UCSD-AML1 (cell line): ENCODE data around the gene HSDL1.
A peak's percentile ranks its signal among the peaks of the same experiment; 100 is the strongest.
"Not testable (repeated sequence)": the region's sequence is repeated elsewhere in the genome, so short reads cannot be mapped to it uniquely, and the experiment has no call there.

ENCODE experiments used
- DNase-seq: peaks from one replicate; lab custom pipeline; 2025; ENCODE audit not compliant: unreplicated experiment; lab: John Stamatoyannopoulos, UW

The HSDL1 gene

DNA sequence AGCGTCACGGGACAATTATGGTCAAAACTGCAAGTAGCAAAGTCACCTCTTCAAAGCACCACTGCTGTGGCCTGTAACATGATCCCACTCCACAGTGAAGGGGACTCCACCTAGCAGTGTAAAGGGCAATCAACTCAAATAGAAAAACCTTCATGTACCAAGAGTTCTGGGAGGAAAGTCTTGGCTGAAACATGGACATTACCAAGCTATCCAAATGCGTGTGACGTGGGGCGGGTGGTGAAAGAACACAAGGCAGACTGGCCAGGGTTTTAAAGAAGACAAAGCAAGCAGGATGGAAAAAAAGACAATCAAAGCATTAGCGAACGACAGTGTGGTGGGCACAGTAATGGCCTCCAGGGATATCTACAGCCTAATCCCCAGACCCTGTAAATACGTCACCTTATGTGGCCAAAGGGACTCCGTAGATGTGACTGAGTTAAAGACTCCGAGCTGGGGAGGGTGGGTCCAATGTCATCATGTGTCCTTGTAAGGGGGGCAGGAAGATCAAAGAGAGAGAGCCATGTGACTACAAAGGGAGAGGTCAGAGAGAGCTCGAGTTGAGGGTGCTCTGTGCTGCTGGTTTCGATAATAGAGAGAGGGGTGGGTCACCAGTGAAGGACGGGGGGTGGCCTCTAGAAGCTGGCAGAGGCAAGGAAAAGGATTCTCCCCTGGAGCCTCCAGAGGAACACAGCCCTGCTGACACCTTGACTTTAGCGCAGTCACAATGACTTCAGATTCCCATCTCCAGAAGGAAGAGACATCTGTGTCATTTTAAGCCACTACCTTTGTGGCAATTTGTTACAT is 6.0 kb downstream of the HSDL1 start:
- DNase-seq: no peak

DNA sequence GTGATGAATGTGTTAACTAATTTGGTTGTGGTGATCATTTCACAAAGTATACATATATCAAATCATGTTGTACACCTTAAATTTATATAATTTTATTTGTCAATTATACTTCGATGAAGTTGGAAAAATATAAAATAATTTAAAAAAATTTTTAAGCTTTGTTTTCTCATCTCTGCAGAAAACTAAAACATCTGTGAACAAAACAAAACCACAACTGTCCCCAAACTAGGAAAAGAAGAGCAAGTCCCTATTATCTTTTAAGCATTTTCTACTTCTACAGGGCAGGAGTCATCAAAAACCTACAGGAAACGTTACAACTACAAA is 6.5 kb downstream of the HSDL1 start:
- DNase-seq: no peak

DNA sequence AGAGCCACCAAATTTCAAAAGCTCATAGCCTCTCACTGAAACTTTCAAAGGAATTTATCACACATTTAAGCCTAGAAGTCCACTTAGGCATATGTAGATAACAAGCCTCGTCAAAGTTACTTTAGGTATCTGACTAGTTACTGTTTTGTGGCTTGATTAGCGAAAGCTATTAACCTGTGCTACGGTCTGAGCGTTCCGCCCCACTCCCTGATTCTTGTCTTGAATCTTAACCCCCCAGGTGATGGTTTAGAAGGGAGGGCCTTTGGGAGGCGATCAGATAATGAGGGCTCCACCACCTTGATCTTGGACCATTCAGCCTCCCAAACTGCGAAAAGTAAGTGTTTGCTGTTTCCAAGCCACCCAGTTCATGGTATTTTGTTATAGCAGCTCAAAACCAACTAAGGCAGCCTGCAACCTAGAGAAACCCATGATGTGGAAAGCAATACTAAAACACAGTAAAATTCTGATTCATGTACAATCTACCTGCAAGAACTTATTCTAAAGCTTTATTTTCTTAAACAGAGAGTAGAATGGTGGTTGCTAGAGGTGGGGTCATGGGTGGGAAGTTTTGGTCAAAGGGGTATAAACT is 7.1 kb downstream of the HSDL1 start:
- no peak for DNase-seq

DNA sequence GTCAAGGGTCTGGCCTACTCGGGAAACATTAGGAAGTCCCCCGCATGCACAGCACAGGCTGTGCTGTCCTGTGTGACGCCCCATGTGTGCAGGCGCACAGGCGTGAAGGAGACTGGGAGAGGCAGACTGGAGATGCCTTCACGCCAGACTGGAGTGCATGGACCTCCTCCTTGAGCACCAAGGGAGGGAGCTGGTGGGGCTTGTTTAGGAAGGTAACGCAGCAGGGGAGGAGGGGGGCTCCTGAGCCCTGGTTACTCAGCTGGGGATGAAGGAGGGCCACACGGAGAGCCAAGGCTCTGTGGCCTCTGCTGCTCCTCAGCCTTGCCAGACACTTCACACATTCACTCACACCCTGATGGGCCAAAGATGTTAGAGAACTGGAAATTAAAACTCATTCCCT is 7.7 kb downstream of the HSDL1 start:
- DNase-seq: no peak

DNA sequence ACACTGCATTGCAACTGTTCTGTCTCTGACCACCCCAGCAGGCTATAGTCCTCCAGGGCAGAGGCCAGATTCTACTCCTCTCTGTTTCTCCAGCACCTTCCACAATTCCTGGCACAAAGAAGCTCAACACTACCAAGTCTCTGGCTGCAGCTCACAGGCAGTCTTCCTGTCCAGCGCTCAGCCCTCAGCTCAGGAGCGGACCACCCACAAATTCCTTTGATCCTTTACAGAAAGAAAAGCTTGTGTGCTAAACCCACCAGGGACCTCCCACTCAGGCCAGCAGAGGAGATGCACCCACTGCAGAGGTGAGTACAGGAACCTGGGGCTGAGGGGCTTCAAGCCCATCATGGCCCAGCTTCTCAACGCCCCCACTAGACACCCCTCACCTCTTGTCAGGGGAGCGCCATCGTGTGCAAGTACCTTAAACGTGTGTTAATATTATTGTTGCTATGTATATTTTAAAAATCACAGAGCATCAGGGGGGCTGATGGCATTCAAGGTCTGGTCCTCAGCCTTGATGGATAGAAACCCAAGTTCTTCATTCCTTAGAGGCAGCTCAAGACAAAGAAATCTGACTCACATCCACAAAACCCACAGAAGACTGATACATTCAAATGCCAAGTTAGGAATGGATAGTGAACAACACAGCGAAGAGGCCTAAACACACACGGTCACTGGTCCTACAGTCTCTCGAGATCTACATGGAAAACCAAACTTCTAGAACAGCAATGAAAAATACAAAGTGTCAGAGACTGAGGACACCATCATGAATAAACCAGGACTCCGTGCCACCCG is 8.4 kb downstream of the HSDL1 start:
- DNase-seq: no peak

DNA sequence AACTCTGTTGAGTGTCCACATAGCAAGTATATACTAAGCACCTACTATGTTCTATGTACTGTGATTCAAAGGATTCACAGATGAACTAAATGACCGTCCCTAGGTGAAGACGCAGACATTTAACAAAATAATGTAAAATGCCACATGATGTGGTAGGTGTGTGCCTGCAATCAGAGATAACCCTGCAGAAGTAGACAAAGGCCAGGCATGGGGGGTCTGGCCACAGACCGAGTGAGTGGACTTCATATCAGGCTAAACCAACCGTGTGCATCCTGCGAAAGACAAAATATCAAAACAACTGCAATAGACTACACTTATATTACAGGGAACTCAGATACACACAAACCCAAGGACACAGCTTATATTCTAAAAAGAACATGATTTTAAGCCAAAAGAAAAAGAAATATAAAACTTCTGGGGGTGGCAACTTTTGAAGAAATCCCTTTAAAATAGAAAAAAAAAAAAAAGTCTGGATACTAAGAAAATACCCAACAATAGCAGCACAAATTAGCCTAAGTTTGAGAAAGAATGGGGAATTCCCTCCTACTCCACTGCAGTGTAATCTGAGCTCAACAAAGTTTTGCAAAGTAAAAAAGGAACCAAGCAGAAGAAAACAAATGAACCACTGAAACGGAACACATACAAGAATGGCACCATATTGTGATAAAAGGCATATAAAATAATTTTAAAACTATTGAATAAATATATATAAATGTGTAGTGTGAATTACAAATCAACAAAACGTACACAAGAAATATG is 12.3 kb downstream of the HSDL1 start:
- no peak for DNase-seq

DNA sequence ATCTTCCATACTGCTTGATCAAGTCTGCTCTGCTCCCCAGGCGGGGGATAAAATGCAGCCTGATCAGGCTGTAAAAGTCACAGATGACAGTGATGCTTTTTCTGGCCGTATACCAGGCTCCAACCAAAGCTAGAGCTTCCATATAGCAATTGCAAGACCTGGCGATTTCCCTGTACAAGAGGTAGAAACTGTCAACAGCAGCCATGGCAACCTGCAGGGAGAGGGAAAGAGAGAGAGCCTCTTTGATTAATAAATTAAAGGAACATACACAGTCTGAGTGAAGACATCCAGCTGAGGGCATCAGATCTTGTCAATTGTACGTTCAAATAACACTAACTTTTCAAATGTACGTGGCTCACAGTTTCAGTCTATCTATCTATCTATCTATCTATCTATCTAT is 13.9 kb downstream of the HSDL1 start:
- DNase-seq: no peak

DNA sequence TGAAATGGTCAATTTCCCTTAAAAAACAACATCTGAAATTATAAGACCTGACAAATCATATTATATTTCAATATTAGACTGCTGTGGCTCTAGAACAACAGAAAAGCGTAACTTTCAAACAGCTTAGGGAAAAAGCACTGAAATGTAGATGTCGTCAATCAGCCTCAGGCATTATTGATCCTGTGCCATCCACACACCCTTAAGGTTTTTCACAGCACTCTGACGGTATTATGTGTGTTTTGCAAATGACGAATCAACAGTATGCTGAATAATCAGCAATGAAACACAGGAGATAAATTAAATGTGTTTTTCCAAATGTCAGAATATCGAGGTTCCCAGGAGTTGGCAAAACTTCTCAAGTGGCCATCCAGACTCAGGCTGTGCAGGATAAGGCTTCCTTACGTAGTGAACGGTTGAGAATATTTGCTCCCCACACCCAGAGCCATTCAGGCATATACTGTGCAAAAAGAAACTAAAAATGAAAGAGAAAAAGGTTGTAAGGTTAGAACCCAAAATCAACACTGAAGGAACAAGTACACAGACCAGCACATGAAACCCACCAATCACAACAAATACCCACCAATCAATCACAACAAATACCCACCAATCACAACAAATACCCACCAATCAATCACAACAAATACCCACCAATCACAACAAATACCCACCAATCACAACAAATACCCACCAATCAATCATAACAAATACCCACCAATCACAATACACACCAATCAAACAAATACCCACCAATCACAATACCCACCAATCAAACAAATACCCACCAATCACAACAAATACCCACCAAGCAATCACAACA is 20.5 kb downstream of the HSDL1 start:
- no peak for DNase-seq

DNA sequence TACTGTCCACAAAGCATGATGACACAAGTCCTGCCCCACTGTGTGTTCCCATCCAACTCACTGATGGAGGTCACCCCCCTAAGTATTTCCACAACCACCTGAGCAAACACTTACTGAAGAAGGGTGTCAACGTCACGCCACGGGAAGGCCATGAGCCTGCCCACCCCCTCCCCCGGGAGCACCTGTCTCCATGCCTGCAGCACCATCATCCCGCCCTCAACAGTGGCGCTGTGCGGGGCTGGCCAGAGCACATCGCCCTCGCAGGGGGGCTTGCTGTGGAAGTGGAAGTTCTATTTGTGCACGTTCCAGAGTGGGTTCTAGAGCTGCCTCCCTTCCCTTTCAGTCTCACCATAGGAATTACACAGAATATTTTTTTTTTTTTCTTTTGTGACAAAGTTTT is 24.0 kb downstream of the HSDL1 start:
- no peak for DNase-seq

DNA sequence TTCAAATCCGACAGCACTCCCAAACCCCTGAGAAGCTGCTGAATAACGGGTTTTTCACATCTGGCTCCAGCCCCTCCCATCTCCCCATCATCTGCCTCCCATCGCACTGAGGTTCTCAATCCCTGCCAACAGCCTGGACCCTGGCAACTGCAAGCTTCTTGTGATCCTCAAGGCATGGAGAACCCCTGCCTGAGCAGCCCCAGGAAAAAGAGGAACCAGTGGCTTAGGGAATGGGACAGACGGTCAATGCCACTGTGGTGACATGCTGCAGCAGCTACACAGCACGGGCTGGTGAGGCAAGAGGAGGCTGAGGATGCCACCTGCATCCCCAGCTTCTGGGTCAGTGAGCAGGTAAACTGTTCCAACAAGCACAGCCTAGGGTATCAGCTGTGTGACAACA is 25.0 kb downstream of the HSDL1 start:
- no peak for DNase-seq

DNA sequence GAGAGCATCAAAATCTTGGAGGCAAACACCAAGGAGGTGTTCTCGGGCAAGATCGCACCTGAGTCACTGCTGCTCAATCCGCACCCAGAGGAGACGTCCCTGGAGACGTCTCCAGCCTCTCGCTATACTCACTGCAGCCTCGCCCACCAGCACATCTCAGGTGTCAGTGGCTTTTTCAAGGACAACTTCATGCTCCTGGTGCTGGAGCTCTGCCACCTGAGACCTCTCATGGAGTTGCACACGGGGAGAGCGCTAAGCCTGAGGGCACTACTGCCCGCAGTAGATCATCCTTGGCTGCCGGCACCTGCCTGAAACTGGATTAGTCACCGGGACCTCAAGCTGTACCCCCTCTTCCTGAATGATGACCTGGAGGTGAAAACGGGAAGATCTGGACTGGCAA is 25.6 kb downstream of the HSDL1 start:
- DNase-seq: no peak

DNA sequence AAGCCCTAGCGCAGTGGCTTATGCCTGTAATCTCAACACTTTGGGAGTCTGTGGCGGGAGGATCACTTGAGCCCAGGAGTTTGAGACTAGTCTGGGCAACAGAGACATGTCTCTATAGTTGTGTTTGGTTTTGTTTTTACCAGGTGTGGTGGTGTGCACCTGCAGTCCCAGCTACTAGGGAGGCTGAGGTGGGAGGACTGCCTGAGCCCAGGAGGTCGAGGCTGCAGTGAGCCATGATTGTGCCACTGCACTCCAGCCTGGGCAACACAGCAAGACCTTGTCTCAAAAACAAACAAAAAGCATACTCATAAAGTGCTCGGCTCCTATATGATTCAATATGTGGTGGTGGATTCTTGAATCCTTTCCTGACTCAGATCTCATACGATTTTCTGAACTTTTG is 26.7 kb downstream of the HSDL1 start:
- DNase-seq: not testable (repeated sequence)

DNA sequence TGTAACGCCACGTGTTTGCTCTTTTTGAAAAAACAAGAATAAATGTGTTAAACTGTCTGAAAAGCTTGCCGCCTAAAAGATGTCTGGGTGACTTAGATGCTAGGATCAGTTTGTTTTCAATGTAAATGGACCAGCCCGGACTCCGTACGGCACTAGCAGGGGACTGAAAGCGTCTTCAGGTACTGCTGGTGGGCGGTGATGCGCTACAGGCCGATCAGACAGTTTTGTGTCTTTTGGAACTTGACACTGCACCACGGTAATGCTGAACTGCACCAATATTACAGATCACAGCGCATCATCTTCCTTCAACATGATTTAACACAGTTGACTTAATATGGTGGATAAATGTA is 27.5 kb downstream of the HSDL1 start:
- no peak for DNase-seq

DNA sequence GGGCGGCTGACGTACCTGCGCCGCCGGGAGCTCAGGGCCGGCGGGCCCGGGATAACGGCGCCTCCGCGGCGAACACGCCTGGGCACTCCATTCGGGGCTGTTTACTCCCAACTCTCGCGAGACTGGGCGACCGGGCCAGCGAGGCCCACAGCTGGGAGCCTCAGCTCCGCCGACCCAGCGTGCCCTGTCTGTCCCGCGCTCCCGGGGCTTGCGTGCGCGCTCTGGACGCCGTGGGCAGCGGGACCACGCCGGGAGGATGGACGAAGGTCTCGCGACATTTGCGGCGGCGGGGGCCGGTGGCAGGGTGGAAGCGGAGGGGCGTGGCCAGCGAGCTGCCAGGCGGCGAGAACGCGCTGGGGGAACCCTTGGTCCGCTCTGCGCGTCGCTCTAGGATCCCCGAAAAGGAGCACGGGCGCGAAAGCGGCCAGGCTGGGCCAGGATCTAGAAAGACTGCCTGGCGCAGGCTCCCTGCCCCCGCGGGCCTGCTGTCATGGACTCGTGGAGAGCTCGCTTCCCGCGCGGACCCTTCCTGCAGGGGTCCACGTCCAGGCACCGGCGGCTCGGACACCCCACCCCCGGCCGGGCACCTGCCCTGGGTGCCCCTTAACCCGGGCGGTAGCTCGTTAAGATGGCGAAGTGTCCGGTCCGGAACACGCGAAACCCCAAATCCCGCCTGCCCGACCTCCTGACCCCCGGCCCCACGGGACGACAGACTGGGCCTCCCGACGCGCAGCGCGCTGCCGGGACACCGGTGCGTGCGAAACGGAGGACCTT is 28.1 kb downstream of the HSDL1 start, which contains the start of gene MBTPS1:
TSS of gene MBTPS1 (minus strand) at position 223 of the 774 bp plus-strand sequence. CDS start 15,159 bp downstream, outside the sequence.
- peak; percentile 99 for DNase-seq

DNA sequence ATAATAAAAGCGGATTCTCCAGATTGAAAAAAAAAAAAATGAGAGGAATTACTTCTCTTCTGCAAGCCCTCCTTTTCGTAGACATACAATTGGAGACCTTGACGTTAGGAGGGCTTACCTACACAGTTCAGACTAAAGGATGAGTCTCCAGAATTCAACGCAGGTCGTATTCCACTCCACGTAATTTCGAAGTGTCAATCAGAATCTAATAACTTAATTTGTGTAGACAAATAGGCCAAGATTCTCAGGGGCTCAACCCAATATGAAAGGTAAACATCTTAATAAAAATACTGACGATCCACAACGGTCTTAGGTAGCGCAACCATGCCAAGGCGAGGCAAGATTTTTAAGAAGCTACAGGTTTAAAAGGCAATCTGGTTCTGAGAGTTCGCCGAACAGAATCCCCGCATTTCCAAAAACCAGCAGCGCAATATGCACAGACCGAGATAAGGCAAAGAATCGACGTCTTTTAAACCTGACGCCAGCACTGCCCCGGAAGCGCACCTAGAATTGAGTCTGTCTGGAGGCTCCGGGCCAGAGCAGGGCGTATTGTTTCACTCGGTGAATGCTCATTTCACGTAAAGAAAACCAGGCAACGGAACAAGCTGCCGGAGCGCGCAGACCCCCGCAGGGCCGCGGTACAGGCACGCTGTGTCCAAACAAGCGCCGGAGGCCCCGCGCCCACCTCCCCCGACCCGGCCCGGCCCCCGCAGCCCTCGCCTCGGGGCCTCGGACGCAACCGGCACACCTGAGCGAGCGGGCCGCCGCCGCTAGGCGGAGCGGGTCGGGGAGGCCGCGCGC is 28.9 kb downstream of the HSDL1 start:
- peak; percentile 57 for DNase-seq

DNA sequence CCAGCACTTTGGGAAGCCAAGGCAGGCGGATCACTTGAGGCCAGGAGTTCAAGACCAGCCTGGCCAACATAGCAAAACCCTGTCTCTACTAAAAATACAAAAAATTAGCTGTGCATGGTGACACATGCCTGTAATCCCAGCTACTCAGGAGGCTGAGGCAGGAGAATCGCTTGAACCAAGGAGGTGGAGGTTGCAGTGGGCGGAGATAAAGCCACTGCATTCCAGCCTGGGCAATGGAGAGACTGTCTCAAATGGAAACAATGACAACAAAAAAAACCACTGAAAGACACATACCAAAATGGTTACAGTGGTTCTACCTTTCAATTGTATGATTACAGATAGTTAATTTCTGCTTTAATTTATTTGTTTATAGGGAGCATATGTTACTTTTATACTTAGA is 33.0 kb downstream of the HSDL1 start:
- not testable (repeated sequence) for DNase-seq

DNA sequence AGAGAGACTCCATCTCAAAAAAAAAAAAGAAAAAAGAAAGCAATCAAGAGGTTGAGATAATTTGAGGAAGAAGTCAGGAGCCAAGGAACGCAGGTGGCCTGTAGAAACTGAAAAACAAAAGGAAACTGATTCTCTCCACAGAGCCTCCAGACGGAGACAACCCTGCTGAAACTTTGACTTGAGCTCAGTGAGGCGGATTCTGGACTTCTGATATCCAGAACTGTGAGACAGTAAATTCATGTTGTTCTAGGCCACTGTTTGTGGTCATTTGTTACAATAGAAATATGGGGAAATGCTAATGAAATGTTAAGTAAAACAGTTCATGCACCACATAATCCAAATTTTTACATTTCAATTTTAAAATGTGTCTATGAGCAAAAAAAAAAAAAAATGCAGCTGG is 33.5 kb downstream of the HSDL1 start:
- no peak for DNase-seq

DNA sequence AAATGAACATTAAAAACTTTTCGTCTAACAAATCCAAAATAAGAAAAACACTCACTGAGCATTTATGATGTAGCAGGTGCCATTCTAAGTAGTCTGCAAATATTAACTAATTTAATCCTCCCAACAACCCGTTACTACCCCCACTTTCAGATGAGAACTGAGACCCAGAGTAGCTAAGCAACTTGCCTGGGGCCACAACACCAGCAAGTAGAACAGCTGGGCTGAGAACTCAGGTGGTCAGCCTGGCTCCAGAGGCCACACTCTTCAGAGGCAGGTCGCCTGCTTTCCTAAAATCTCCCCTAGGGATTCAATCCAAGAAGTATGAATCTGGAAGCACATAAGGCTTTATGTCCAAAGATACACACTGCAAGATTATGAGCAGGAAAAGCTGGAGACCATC is 34.5 kb downstream of the HSDL1 start:
- no peak for DNase-seq
